Esophagus muscularis mucosa (tissue), 4 donors: ENCODE measurements around the gene ZNF185. TPM values are rescaled to one million over a fixed set of nuclear protein-coding genes. Genes with fewer than 3 reads are reported as not detected.

Experiments used
- DNase-seq: peaks from one replicate; pipeline ENCODE4 v3.0.0-alpha.2; 2017; ENCODE audit errors: extremely low spot score
- H3K27ac ChIP-seq, 4 donors: fragments of 200-600 bp; sonication (generic); replicated peaks in 1 of 4; 1 replicate in 3 of 4; 2 replicates in 1 of 4; pipeline ENCODE4 v1.5.1; 2016 to 2019; ENCODE audit warnings: mild to moderate bottlenecking in 1 of 4
- H3K27me3 ChIP-seq, 4 donors: fragments of 200-600 bp; sonication (generic); one replicate each; pipeline versions ENCODE4 v1.5.1 to v1.6.0; 2016 to 2019
- H3K36me3 ChIP-seq, 4 donors: fragments of 200-600 bp; sonication (generic); one replicate each; pipeline ENCODE4 v1.5.1; 2016 to 2019
- H3K4me1 ChIP-seq, 4 donors: fragments of 200-600 bp; sonication (generic); one replicate each; pipeline ENCODE4 v1.5.1; 2016 to 2019
- H3K4me3 ChIP-seq, 4 donors: fragments of 200-600 bp; sonication (generic); 1 replicate in 2 of 4; 2 replicates in 2 of 4; pipeline ENCODE4 v1.5.1; 2016 to 2019; ENCODE audit warnings: mild to moderate bottlenecking in 4 of 4, moderate library complexity in 1 of 4
- H3K9me3 ChIP-seq, 4 donors: fragments of 200-600 bp; sonication (generic); 1 replicate in 3 of 4; 2 replicates in 1 of 4; pipeline ENCODE4 v1.5.1; 2016 to 2019
- EP300 ChIP-seq: sonication (generic); formaldehyde crosslinking; IDR thresholded peaks from one replicate; pipeline ENCODE4 v1.6.1; 2017; ENCODE audit warnings: antibody characterized with exemption
- POLR2A ChIP-seq: fragments of 450-650 bp; IDR thresholded peaks from one replicate; pipeline ENCODE4 v1.6.1; 2017; ENCODE audit warnings: antibody characterized with exemption, moderate library complexity, mild to moderate bottlenecking, low read depth
- POLR2AphosphoS5 ChIP-seq, 2 donors: sonication (generic); formaldehyde crosslinking; IDR thresholded peaks; one replicate each; pipeline ENCODE4 v1.6.1; 2017; ENCODE audit warnings: antibody characterized with exemption in 2 of 2
- WGBS: methylation state at CpG from one replicate; pipeline ENCODE4 v1.1.5; 2018; 5-methylcytosine and 5-hydroxymethylcytosine counted together
- intact Hi-C: fragments of 100-400 bp; cut with DNase I; formaldehyde crosslinking; loops from one replicate; pipeline ENCODE4 v1.15.1; 2023
- total RNA-seq, 4 donors: library from RNA; depleted of rRNA; stranded (reverse); fragments of >200 nt; gene quantifications; one replicate each; pipeline versions ENCODE4 v1.1.0 to v1.2.1, GENCODE V29; 2016
- TF ChIP-seq, protein P1 (sequence below), 3 experiments: fragments of 200-600 bp in 2 of 3; fragments of 450-650 bp in 1 of 3; sonication (generic) in 2 of 3; IDR thresholded peaks; one replicate each; pipeline ENCODE4 v1.5.1; 2017 to 2019; ENCODE audit warnings: antibody characterized with exemption in 3 of 3, mild to moderate bottlenecking in 2 of 3, moderate library complexity in 1 of 3

The ZNF185 gene
- total RNA-seq, 4 donors from 2014 or later, result 2.5 to 3.7 (median 3.0) TPM

DNA sequence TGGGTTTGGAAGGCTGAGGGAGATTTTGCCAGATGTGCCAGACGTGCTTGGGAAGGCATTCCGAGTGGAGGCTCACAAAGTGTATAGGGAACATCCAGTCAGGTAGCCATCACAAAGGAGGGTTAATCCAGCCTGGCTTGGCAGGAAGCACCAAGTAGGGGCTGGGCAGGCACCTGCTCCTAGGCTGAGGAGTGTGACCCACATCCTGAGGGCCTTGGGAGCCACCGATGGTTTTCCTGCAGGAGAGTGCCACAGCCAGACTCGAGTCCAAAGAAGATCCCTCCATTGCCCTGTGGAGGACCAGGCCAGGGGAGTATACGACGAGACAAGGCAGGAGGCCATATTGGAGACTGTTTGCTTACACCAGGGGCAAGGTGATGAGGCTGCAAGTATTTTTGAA is 48.8 kb downstream of the ZNF185 start:
- Histone ChIP-seq H3K9me3 (no peaks in the 10 kb centered on the region), H3K4me3 (no peak overlapping the region), H3K27ac (no peak overlapping the region), H3K36me3 (peaks cover 0 to 8% (median 2%) of the 10 kb centered on the region in 4 donors), H3K4me1 (peaks cover 0 to 8% (median 7%) of the 10 kb centered on the region in 4 donors), H3K27me3 (no peaks in the 10 kb centered on the region)
- no peak for TF ChIP-seq POLR2AphosphoS5 (IDR thresholded peaks at IDR 0.05)
- TF ChIP-seq, protein P1, sequence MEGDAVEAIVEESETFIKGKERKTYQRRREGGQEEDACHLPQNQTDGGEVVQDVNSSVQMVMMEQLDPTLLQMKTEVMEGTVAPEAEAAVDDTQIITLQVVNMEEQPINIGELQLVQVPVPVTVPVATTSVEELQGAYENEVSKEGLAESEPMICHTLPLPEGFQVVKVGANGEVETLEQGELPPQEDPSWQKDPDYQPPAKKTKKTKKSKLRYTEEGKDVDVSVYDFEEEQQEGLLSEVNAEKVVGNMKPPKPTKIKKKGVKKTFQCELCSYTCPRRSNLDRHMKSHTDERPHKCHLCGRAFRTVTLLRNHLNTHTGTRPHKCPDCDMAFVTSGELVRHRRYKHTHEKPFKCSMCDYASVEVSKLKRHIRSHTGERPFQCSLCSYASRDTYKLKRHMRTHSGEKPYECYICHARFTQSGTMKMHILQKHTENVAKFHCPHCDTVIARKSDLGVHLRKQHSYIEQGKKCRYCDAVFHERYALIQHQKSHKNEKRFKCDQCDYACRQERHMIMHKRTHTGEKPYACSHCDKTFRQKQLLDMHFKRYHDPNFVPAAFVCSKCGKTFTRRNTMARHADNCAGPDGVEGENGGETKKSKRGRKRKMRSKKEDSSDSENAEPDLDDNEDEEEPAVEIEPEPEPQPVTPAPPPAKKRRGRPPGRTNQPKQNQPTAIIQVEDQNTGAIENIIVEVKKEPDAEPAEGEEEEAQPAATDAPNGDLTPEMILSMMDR (IDR thresholded peaks at IDR 0.05), result no peak
- no peak for TF ChIP-seq POLR2A
- no peak for TF ChIP-seq EP300
- DNase-seq, result no peak
- intact Hi-C loops, result no loop called here
- WGBS, result 84% methylated on average over 6 of the region's 6 CpGs

Other genes starting within 250 kb of the ZNF185 start
- gene MAGEA3, start 199.3 kb upstream of the ZNF185 start, total RNA-seq, result not detected
- not detected for gene CSAG2, start 188.8 kb upstream of the ZNF185 start, total RNA-seq
- gene MAGEA2B, start 183.4 kb upstream of the ZNF185 start, total RNA-seq, result not detected
- not detected for gene CSAG1, start 164.3 kb upstream of the ZNF185 start, total RNA-seq
- not detected for gene MAGEA12, start 164.3 kb upstream of the ZNF185 start, total RNA-seq
- gene MAGEA2, start 144.2 kb upstream of the ZNF185 start, total RNA-seq, result not detected
- not detected for gene CSAG3, start 138.8 kb upstream of the ZNF185 start, total RNA-seq
- not detected for gene MAGEA6, start 128.4 kb upstream of the ZNF185 start, total RNA-seq
- gene CETN2, start 67.3 kb upstream of the ZNF185 start, total RNA-seq, result 10 to 100 TPM; 40.7 to 56.2 (median 52.0) TPM
- 10 to 100 TPM in 1 of 4 donors, 1 to 10 TPM in 3; 5.8 to 10.1 (median 8.7) TPM for gene NSDHL, start 67.0 kb upstream of the ZNF185 start, total RNA-seq
- not detected for gene PNMA5, start 96.0 kb downstream of the ZNF185 start, total RNA-seq
- under 1 TPM; 0.13 to 0.42 (median 0.17) TPM for gene PNMA3, start 158.4 kb downstream of the ZNF185 start, total RNA-seq
- 1 to 10 TPM; 1.2 to 3.7 (median 2.7) TPM for gene PNMA6A, start 174.4 kb downstream of the ZNF185 start, total RNA-seq